NB4 (cell line): ENCODE results near the gene PLXNC1.

Source experiments
- DNase-seq: peaks from one replicate; pipeline ENCODE4 v3.0.0; 2010; ENCODE audit warnings: low read depth
- H3K4me3 ChIP-seq: one replicate; pipeline ENCODE4 v1.5.1; 2011; ENCODE audit warnings: mild to moderate bottlenecking, low read depth, low read length, moderate library complexity
- MYC ChIP-seq: IDR thresholded peaks from 2 replicates; pipeline ENCODE4 v1.6.1; 2011; ENCODE audit warnings: low read depth, low read length
- POLR2A ChIP-seq: IDR thresholded peaks from 2 replicates; pipeline ENCODE4 v1.6.1; 2011; ENCODE audit warnings: mild to moderate bottlenecking; ENCODE audit not compliant: insufficient read length; ENCODE audit errors: extremely low read depth
- TF ChIP-seq, protein P1 (sequence below): IDR thresholded peaks from one replicate; pipeline ENCODE4 v1.5.1; 2012; ENCODE audit warnings: low read depth, low read length
- TF ChIP-seq, protein P2 (sequence below): IDR thresholded peaks from 2 replicates; pipeline ENCODE4 v1.6.1; 2011; ENCODE audit warnings: low read depth, low read length

Gene PLXNC1

GRCh38 chr12:94258593-94258992 is 110.2 kb downstream of the PLXNC1 start:
- TF ChIP-seq, protein P1, sequence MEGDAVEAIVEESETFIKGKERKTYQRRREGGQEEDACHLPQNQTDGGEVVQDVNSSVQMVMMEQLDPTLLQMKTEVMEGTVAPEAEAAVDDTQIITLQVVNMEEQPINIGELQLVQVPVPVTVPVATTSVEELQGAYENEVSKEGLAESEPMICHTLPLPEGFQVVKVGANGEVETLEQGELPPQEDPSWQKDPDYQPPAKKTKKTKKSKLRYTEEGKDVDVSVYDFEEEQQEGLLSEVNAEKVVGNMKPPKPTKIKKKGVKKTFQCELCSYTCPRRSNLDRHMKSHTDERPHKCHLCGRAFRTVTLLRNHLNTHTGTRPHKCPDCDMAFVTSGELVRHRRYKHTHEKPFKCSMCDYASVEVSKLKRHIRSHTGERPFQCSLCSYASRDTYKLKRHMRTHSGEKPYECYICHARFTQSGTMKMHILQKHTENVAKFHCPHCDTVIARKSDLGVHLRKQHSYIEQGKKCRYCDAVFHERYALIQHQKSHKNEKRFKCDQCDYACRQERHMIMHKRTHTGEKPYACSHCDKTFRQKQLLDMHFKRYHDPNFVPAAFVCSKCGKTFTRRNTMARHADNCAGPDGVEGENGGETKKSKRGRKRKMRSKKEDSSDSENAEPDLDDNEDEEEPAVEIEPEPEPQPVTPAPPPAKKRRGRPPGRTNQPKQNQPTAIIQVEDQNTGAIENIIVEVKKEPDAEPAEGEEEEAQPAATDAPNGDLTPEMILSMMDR: no peak
- TF ChIP-seq, protein P2, sequence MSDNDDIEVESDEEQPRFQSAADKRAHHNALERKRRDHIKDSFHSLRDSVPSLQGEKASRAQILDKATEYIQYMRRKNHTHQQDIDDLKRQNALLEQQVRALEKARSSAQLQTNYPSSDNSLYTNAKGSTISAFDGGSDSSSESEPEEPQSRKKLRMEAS: no peak
- TF ChIP-seq POLR2A (no peak), MYC (no peak)
- DNase-seq: no peak
- no peak overlapping the region for H3K4me3 ChIP-seq

GRCh38 chr12:94260017-94260416 is 111.6 kb downstream of the PLXNC1 start:
- no peak overlapping the region for H3K4me3 ChIP-seq
- TF ChIP-seq, protein P2: no peak
- TF ChIP-seq POLR2A (no peak), MYC (no peak)
- TF ChIP-seq, protein P1: no peak
- no peak for DNase-seq

GRCh38 chr12:94260717-94261116 is 112.3 kb downstream of the PLXNC1 start:
- no peak overlapping the region for H3K4me3 ChIP-seq
- no peak for DNase-seq
- TF ChIP-seq, protein P1: no peak
- TF ChIP-seq MYC (no peak), POLR2A (no peak)
- TF ChIP-seq, protein P2: no peak

GRCh38 chr12:94261119-94261518 is 112.7 kb downstream of the PLXNC1 start:
- DNase-seq: no peak

DNA sequence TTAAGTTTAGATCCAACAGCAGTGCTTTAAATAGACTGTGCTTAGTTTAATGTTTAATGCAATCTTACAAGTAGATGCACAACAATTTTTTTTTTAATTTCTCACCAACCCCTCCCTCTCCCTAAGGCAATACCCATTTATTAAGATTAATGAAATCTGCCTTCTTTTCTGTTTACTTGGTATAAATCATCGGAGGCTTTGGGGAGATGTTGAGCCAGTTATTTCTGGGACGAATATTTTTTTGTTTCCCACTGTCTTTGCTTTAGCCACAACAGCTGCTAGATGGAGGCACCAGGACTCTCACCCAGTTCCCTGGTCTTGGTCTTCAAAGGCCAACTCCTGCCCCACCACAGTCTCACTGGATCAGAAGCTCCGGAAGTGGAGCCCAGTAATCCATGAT is 113.4 kb downstream of the PLXNC1 start:
- peak overlapping the region; percentile 74 for H3K4me3 ChIP-seq
- TF ChIP-seq MYC (no peak), POLR2A (no peak)
- TF ChIP-seq, protein P1: no peak
- TF ChIP-seq, protein P2: no peak
- no peak for DNase-seq

More at GRCh38 chr12:94261119-94261518, 112.7 kb downstream of the PLXNC1 start:
- H3K4me3 ChIP-seq: no peak overlapping the region
- no peak for TF ChIP-seq MYC
- TF ChIP-seq, protein P1: no peak
- no peak for TF ChIP-seq POLR2A
- TF ChIP-seq, protein P2: no peak
